ENCODE results near the gene TGFBR3. TPM values are rescaled to one million over a fixed set of nuclear protein-coding genes. Genes with fewer than 3 reads are reported as not detected.

TGFBR3 gene
- total and polyA plus RNA-seq, 4 experiments from 2014 or later = 34.5 to 47.3 (median 42.3) TPM

GRCh38 chr1:91737650-91738049, 148.3 kb downstream of the TGFBR3 start:
- intact Hi-C loops (cut with micrococcal nuclease) = no loop called here

DNA sequence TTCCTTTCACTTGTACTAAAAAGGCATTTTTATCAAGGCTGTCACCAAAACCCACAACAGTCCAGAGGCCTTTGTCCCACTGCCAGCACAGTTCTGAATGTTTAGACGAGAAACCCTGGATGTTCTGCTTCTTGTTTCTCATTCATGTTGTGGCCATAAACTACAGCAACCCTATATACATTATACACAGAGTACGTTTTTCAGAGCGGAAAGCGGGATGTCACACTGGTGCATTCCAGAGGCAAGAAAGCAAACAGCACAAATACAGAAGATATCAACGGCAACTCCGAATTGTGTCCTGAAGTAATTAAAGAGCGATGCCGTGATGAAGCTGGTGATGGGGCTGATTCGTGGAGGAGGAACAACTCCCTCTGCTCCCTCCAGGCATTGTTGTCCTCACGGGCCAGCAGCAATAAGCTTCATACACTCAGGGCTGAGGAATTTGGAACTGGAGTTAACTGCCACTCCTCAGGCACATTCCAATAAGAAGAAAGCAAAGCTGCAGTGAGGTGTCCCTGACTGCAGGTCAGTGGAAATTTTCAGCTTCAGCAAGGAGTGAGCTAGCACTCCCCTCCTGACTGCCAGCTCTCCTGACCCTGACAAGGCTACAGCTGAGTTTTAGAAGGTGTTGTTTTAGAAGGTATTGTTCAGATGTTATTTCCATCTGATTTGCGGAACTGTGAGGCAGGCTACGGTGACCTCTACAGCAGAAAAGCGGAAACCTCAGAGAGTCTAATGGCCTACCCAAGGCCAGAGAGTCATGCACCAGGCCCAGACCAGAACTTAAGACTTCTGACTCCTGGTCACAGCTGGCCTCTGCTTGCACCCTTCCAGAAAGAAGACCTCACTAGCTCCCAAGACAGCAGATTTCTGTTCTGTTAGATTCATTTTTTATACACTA, 149.0 kb downstream of the TGFBR3 start:
- DNase-seq = no peak
- Mint-ChIP-seq H3K4me3 (peak overlapping the region in 1 of 8 donors; percentile 42), H3K27me3 (no peaks in the 10 kb centered on the region), H3K27ac (peak overlapping the region in 4 of 7 donors; percentile 25 to 82 (median 51)), H3K9me3 (peaks cover 0 to 2% (median 0%) of the 10 kb centered on the region in 8 donors), H3K4me1 (peaks cover 16 to 34% (median 29%) of the 10 kb centered on the region in 4 donors), H3K36me3 (peaks cover 46 to 49% of the 10 kb centered on the region in 2 donors)
- Histone ChIP-seq H3K27ac (ENCODE audit: low read depth, low read length) (no peak overlapping the region), H3K27me3 (ENCODE audit: insufficient read depth, low read length) (no peaks in the 10 kb centered on the region), H3K4me1 (ENCODE audit: insufficient read depth, low read length) (peaks cover 15% of the 10 kb centered on the region), H3K4me3 (ENCODE audit: low read length in 2 of 2) (no peak overlapping the region), H3K9me3 (ENCODE audit: control insufficient read depth in 1 of 2, low read length in 2 of 2) (no peaks in the 10 kb centered on the region), H3K36me3 (ENCODE audit: insufficient read depth, low read length) (peaks cover 6% of the 10 kb centered on the region)
- CTCF ChIA-PET (ENCODE audit: partially characterized antibody) = interaction anchor here (2.5 kb wide), 1 partner anchor 9 kb away, joined by 5 read pairs; no protein-coding TSS in a partner anchor
- POLR2A ChIA-PET (ENCODE audit: partially characterized antibody) = no interaction called here
- intact Hi-C loops (cut with micrococcal nuclease) = no loop called here

More at GRCh38 chr1:91737650-91738049, 148.3 kb downstream of the TGFBR3 start:
- ChIA-PET POLR2A (ENCODE audit: partially characterized antibody) (no interaction called here), CTCF (ENCODE audit: partially characterized antibody) (interaction anchor here (2.5 kb wide), 1 partner anchor 9 kb away, joined by 5 read pairs; no protein-coding TSS in a partner anchor)
- Histone ChIP-seq H3K9me3 (ENCODE audit: control insufficient read depth in 1 of 2, low read length in 2 of 2) (no peaks in the 10 kb centered on the region), H3K27me3 (ENCODE audit: insufficient read depth, low read length) (no peaks in the 10 kb centered on the region), H3K27ac (ENCODE audit: low read depth, low read length) (no peak overlapping the region), H3K4me1 (ENCODE audit: insufficient read depth, low read length) (peaks cover 9% of the 10 kb centered on the region), H3K36me3 (ENCODE audit: insufficient read depth, low read length) (peaks cover under 1% of the 10 kb centered on the region), H3K4me3 (ENCODE audit: low read length in 2 of 2) (no peak overlapping the region)
- Mint-ChIP-seq H3K9me3 (peaks cover 0 to 2% (median 0%) of the 10 kb centered on the region in 8 donors), H3K27me3 (no peaks in the 10 kb centered on the region), H3K27ac (peak overlapping the region in 2 of 7 donors; percentile 25 to 60), H3K4me3 (no peak overlapping the region), H3K4me1 (peaks cover 12 to 28% (median 24%) of the 10 kb centered on the region in 4 donors), H3K36me3 (peaks cover 43 to 53% of the 10 kb centered on the region in 2 donors)
- DNase-seq = no peak

DNA sequence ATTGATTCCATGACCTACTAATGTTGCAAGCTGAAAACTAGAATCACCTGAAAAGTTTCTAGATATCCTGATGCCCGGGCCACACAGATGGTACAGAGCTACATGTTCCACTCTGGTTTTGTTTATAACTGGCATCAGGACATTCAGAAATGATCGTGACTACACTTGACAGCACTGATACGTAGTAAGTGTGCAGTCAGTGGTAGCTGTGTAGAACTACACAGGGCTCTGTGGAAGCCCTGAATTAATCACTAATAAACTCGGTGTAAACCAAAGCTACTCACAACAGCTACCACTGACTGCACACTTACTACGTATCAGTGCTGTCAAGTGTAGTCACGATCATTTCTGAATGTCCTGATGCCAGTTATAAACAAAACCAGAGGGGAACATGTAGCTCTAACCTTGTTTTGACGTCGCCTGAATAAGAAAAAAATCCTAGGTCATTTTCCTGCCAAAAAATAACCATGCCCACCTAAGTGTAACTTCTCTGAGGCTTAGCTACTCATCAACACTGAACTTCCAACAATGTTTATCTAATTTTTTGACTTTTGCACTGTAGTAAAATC, 149.7 kb downstream of the TGFBR3 start:
- ChIA-PET CTCF (ENCODE audit: partially characterized antibody) (interaction anchor here (2.5 kb wide), 1 partner anchor 10 kb away, joined by 5 read pairs; no protein-coding TSS in a partner anchor), POLR2A (ENCODE audit: partially characterized antibody) (no interaction called here)
- Mint-ChIP-seq H3K36me3 (peaks cover 41 to 49% of the 10 kb centered on the region in 2 donors), H3K27me3 (no peaks in the 10 kb centered on the region), H3K27ac (peak overlapping the region in 2 of 7 donors; percentile 23 to 82), H3K4me3 (no peak overlapping the region), H3K4me1 (peaks cover 23 to 39% (median 34%) of the 10 kb centered on the region in 4 donors), H3K9me3 (peaks cover 0 to 2% (median 0%) of the 10 kb centered on the region in 8 donors)
- Histone ChIP-seq H3K9me3 (ENCODE audit: control insufficient read depth in 1 of 2, low read length in 2 of 2) (no peaks in the 10 kb centered on the region), H3K36me3 (ENCODE audit: insufficient read depth, low read length) (peaks cover 6% of the 10 kb centered on the region), H3K27me3 (ENCODE audit: insufficient read depth, low read length) (no peaks in the 10 kb centered on the region), H3K4me3 (ENCODE audit: low read length in 2 of 2) (no peak overlapping the region), H3K4me1 (ENCODE audit: insufficient read depth, low read length) (peaks cover 23% of the 10 kb centered on the region), H3K27ac (ENCODE audit: low read depth, low read length) (no peak overlapping the region)
- no peak for DNase-seq
- intact Hi-C loops (cut with micrococcal nuclease) = no loop called here

DNA sequence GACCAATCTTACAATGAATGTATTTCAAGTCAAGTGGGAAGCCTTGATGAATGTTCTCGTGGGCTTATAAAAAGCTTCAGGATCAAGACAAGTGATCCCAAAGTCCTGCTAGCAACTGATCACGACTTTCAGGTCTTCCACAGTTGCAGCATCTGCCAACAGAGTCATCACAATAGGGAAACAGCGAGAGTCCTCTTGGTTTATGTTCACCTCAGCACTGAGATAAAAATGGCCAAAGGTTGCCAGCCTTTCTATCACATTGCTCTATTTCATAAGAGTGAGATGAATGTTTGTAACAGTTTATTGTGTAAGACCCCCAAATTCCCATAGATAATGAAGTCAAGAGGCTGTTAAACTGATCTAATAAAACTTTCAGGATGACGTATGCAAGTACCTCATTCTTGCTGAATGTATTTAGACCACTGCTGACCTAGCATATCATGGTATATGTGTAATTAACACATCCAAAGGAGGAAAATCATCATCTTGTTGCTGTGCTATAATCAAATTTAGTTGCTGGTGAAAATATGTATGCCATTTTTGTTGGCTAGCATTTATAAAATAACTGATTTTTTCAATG, 150.6 kb downstream of the TGFBR3 start:
- DNase-seq = no peak
- ChIA-PET POLR2A (ENCODE audit: partially characterized antibody) (no interaction called here), CTCF (ENCODE audit: partially characterized antibody) (interaction anchor here (2.5 kb wide), 1 partner anchor 11 kb away, joined by 5 read pairs; no protein-coding TSS in a partner anchor)
- H3K4me3 Mint-ChIP-seq = no peak overlapping the region
- peaks cover 0 to 2% (median 0%) of the 10 kb centered on the region in 8 donors for H3K9me3 Mint-ChIP-seq
- H3K36me3 Mint-ChIP-seq = peaks cover 33 to 52% of the 10 kb centered on the region in 2 donors
- Histone ChIP-seq H3K4me1 (ENCODE audit: insufficient read depth, low read length) (peaks cover 31% of the 10 kb centered on the region), H3K36me3 (ENCODE audit: insufficient read depth, low read length) (peaks cover 6% of the 10 kb centered on the region), H3K27me3 (ENCODE audit: insufficient read depth, low read length) (no peaks in the 10 kb centered on the region), H3K27ac (ENCODE audit: low read depth, low read length) (no peak overlapping the region), H3K9me3 (ENCODE audit: control insufficient read depth in 1 of 2, low read length in 2 of 2) (no peaks in the 10 kb centered on the region), H3K4me3 (ENCODE audit: low read length in 2 of 2) (no peak overlapping the region)
- H3K27me3 Mint-ChIP-seq = no peaks in the 10 kb centered on the region
- intact Hi-C loops (cut with micrococcal nuclease) = no loop called here
- peak overlapping the region in 4 of 7 donors; percentile 27 to 34 (median 30) for H3K27ac Mint-ChIP-seq
- H3K4me1 Mint-ChIP-seq = peaks cover 28 to 48% (median 42%) of the 10 kb centered on the region in 4 donors

- Histone ChIP-seq H3K27me3 (ENCODE audit: insufficient read depth, low read length) (no peaks in the 10 kb centered on the region), H3K9me3 (ENCODE audit: control insufficient read depth in 1 of 2, low read length in 2 of 2) (no peaks in the 10 kb centered on the region), H3K4me1 (ENCODE audit: insufficient read depth, low read length) (peaks cover 37% of the 10 kb centered on the region), H3K27ac (ENCODE audit: low read depth, low read length) (no peak overlapping the region), H3K4me3 (ENCODE audit: low read length in 2 of 2) (no peak overlapping the region), H3K36me3 (ENCODE audit: insufficient read depth, low read length) (peaks cover 6% of the 10 kb centered on the region)
- Mint-ChIP-seq H3K4me3 (no peak overlapping the region), H3K27ac (peak overlapping the region in 2 of 7 donors; percentile 32 to 60), H3K4me1 (peaks cover 32 to 54% (median 48%) of the 10 kb centered on the region in 4 donors), H3K27me3 (no peaks in the 10 kb centered on the region), H3K36me3 (peaks cover 33 to 56% of the 10 kb centered on the region in 2 donors), H3K9me3 (peaks cover 0 to 2% (median 0%) of the 10 kb centered on the region in 8 donors)
- POLR2A ChIA-PET (ENCODE audit: partially characterized antibody) = no interaction called here
- DNase-seq = no peak
- CTCF ChIA-PET (ENCODE audit: partially characterized antibody) = no interaction called here
- intact Hi-C loops (cut with micrococcal nuclease) = no loop called here
Observed at GRCh38 chr1:91734761-91735160, 151.2 kb downstream of the TGFBR3 start.

DNA sequence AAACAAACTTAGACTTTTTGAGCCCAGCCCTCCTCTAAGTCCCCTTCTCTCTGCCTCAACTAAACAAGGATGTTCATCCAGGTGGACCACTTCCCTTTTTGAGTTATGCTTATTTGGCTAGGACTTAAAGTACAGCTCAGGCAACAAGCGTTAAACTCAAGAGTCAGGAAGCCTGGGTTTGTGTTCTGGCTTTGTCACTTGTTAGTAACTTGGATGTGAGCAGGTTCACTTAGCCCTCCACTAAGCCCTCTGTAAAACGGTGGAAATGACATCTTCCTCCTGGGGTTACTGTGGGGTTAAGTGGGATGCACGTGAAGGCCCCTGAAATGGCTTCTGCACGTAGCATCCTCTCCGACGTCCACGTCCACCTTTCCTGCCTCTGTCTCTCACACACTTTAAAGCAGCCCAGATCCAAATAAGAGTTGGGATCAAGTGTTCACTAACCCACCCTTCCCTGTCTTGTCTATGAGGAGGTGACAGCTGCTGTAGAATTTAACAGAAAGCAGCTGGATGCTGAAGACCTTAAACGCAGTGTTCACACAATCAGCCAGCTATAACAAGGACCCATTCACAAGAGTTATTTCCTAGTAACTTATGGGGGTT, 152.7 kb downstream of the TGFBR3 start:
- peak overlapping the region in 4 of 7 donors; percentile 1 to 45 (median 19) for H3K27ac Mint-ChIP-seq
- no peak overlapping the region for H3K4me3 ChIP-seq (ENCODE audit: low read length in 2 of 2)
- no peak overlapping the region for H3K27ac ChIP-seq (ENCODE audit: low read depth, low read length)
- H3K36me3 ChIP-seq (ENCODE audit: insufficient read depth, low read length) = peaks cover 14% of the 10 kb centered on the region
- H3K9me3 ChIP-seq (ENCODE audit: control insufficient read depth in 1 of 2, low read length in 2 of 2) = no peaks in the 10 kb centered on the region
- no peaks in the 10 kb centered on the region for H3K27me3 Mint-ChIP-seq
- peak overlapping the region in 3 of 8 donors; percentile 14 to 81 (median 32) for H3K4me3 Mint-ChIP-seq
- peaks cover 42% of the 10 kb centered on the region for H3K4me1 ChIP-seq (ENCODE audit: insufficient read depth, low read length)
- DNase-seq = no peak
- no peaks in the 10 kb centered on the region for H3K27me3 ChIP-seq (ENCODE audit: insufficient read depth, low read length)
- CTCF ChIA-PET (ENCODE audit: partially characterized antibody) = interaction anchor here (0.8 to 2.4 kb wide), 2 partner anchors 151 to 192 kb away, joined by 3 to 8 read pairs; no protein-coding TSS in a partner anchor
- intact Hi-C loops (cut with micrococcal nuclease) = no loop called here
- peaks cover 27 to 55% of the 10 kb centered on the region in 2 donors for H3K36me3 Mint-ChIP-seq
- no peaks in the 10 kb centered on the region for H3K9me3 Mint-ChIP-seq
- peaks cover 32 to 55% (median 47%) of the 10 kb centered on the region in 4 donors for H3K4me1 Mint-ChIP-seq
- POLR2A ChIA-PET (ENCODE audit: partially characterized antibody) = interaction anchor here (0.8 kb wide), 1 partner anchor 71 kb away, joined by 4 read pairs; no protein-coding TSS in a partner anchor
